HG02610 (cell line): ENCODE data around the gene PAK1IP1.
"Not testable (repeated sequence)": the region's sequence is repeated elsewhere in the genome, so short reads cannot be mapped to it uniquely, and the experiment has no call there.

ENCODE experiments used
- ATAC-seq: cut with Tn5 transposase; IDR thresholded peaks from one replicate; pipeline ENCODE4 v1.9.1; 2021; ENCODE audit warnings: mild to moderate bottlenecking, moderate library complexity; ENCODE audit not compliant: unreplicated experiment

Gene PAK1IP1

GRCh38 chr6:10690651-10691445 lies 3.9 kb upstream of the PAK1IP1 start:
- ATAC-seq = no peak

DNA sequence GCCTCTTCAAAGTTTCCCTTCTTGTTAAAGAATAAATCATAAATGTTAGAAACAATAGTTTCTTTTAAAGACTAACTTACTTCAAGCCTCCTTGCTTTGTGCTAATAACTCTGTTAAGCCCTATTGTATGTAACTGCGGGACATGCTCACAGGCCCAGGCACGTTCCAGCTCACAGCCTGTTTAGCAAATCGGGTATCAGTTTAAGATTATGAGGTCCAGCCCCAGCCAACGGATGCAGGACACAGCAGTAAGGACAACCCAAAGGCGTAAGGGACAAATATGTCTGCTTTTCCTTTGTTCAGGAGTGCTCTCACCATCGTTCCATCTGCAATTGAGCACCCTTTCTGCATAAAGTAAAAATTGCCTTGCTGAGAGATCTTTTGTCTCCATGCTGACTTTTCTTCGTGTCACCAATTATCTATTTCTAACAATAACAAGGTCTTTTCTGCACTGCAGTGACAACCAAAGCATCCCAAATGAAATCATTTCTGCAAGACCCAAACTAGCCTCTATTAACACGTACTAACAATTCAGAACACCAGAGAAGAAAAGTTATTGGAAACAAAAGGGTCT lies 1.7 kb upstream of the PAK1IP1 start:
- ATAC-seq = no peak

DNA sequence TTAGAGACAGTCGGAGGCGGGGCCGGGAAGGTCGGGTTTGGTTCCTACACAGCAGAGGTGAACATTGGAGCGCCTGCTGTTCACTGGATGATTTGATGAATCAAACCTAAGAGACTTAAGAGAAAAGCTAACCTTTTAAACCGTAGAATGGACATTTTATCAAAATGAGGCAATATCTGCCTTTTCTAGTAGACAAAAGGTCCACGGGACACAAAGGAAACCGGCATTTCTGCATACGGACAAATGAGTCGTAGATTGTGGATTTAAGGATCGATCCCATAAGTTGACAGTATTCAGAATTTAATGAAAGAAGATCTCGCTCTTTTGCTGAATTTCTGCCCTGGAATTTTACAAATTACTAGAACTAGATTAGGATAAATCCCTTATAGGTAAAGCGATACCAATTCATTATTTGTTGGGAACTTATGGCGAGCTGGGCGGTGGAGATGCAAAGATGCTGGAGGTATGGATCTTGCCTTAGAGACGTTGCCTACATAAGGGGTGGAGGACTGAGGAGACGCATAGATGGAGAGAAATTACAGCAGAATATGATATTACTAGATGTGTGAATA lies 400 bp downstream of the PAK1IP1 start:
- no peak for ATAC-seq

- no peak for ATAC-seq
Measured at GRCh38 chr6:10696655-10697054, 1.9 kb downstream of the PAK1IP1 start.

DNA sequence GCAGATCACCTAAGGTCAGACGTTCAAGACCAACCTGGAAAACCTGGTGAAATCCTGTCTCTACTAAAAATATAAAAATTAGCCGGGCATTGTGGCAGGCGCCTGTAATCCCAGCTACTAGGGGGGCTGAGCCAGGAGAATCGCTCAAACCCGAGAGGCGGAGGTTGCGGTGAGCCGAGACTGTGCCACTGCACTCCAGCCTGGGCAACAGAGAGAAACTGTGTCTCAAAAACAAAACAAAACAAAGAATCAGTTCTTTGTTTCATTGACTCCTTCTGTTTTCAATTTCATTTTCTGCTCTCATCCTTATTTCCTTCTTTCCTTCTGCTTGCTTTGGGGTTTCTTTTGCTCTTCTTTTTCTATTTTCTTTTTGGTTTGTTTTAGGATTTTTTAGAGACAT lies 19.2 kb downstream of the PAK1IP1 start:
- no peak for ATAC-seq

- no peak for ATAC-seq
Measured at GRCh38 chr6:10719296-10719963, 24.7 kb downstream of the PAK1IP1 start.

DNA sequence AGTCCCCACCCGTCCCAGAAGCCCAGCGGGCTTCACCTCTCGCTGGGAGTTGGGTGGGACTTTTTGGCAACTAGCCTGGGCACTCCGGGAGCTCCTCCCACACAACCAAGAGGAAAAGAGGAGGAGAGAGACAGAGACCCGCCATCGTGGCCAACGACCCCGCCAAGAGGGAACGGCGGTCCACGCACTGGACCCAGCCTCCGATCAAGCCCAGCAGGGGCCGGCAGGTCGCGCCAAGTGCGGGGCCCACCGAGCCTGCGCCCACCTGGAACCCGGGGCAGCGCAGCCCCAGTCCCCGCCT lies 25.1 kb downstream of the PAK1IP1 start:
- no peak for ATAC-seq

GRCh38 chr6:10720265-10720959 lies 25.6 kb downstream of the PAK1IP1 start:
- ATAC-seq = peak; percentile 33

GRCh38 chr6:10720960-10721849 lies 26.4 kb downstream of the PAK1IP1 start:
- ATAC-seq = not testable (repeated sequence)

- no peak for ATAC-seq
Measured at GRCh38 chr6:10721850-10722569, 27.2 kb downstream of the PAK1IP1 start.

- no peak for ATAC-seq
Measured at GRCh38 chr6:10722570-10722819, 27.7 kb downstream of the PAK1IP1 start.

DNA sequence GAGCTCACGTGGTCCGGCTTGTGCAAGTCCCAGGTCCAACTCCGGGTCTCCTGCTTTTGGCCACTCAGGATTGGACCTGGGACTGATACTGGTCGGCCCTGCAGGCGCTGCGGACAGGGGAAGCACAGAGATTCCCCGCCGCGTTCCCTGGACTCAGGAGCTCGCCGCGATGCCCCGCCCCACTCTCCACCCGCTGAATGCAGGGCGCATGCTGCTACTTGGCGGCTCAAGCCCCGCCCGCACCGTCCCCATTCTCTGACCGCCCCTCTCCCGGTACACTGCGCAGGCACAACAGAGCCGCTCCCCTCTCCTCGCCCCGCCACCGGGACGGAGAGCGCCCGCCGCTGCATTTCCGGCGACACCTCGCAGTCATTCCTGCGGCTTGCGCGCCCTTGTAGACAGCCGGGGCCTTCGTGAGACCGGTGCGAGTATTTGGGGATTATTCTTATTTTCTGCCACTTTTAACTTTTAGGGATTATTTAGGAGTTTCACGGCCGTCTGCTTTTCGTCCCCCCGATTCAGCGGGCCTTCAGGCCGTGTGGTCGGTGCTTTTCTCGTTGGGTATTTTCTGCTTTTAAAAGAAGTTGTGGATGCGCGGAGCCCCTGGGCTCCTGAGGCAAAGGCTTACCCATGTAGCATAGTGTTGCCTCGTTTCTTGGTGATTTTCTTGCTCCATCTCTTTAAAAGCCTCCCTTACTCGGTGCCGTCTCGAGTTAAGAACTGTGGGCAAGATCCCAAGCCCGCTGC lies 28.2 kb downstream of the PAK1IP1 start, which contains the start of gene TMEM14C:
TMEM14C (plus strand) TSS at position 251 of the 747 bp plus-strand sequence. CDS start 1,544 bp downstream, outside the sequence.
- peak; percentile 97 for ATAC-seq

DNA sequence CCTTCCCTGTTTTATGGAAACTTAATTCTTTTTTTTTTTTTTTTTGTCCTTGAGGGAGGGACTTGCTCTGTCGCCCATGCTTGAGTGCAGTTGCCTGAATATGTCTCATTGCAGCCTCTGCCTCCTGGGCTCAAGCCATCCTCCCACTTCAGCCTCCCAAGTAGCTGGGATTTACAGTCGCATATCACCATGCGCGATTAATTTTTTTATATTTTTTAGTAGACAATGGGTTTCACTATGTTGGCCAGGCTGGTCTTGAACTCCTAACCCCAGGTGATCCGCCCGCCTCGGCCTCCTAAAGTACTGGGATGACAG lies 28.8 kb downstream of the PAK1IP1 start:
- ATAC-seq = no peak

GRCh38 chr6:10725044-10725443 lies 30.3 kb downstream of the PAK1IP1 start:
- no peak for ATAC-seq

DNA sequence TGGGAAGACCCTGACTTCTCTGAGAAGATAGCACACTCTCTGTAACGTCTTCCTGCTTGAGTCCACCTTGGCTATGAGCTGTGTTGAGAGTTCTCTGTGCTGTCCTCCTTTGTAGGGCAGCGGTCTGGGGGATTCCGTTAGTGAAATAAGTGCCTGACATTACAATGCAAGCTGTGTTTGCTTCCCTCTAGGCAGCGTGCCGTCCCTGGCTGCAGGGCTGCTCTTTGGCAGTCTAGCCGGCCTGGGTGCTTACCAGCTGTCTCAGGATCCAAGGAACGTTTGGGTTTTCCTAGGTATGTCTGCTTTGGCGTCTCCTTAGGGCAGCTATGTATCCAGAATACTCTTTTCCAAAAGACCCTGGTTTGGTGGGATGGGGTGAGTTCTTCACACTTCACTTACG lies 30.9 kb downstream of the PAK1IP1 start:
- ATAC-seq = no peak

DNA sequence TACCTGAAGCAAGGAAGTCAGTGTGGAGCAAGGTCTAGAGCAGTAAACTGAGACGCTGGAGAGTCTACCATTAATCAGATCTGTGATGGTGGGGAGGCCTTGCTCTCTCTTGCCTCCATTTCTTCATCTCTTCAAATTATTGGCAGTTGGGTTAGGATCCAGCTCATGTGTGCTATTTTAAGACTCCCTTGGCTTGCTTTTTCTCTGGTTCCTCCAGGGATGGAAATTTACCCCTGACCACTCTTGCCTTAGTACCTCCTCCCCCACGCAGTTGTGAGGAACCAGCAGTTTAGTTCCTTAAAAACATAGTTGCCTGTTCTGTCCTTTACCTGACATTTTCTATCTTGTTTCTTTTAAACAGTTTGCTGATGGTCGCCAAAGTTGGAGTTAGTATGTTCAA lies 35.5 kb downstream of the PAK1IP1 start:
- ATAC-seq = no peak

GRCh38 chr6:10733151-10733715 lies 38.5 kb downstream of the PAK1IP1 start:
- ATAC-seq = no peak

- no peak for ATAC-seq
Measured at GRCh38 chr6:10733863-10734262, 39.1 kb downstream of the PAK1IP1 start.

- ATAC-seq = no peak
Measured at GRCh38 chr6:10736731-10737130, 42.0 kb downstream of the PAK1IP1 start.
